Brain microvascular endothelial cell (primary cell): Measurements from ENCODE around the gene CCDC86.

ENCODE experiments used
- DNase-seq: peaks from one replicate; pipeline ENCODE4 v3.0.0-alpha.2; 2020
- H3K27ac ChIP-seq: fragments of 250-450 bp; sonication (Bioruptor Pico); 2 replicates; pipeline ENCODE4 v1.5.1; 2020; ENCODE audit warnings: mild to moderate bottlenecking, moderate library complexity
- H3K27me3 ChIP-seq: fragments of 250-450 bp; sonication (Bioruptor Pico); replicated peaks from 2 replicates; pipeline ENCODE4 v1.5.1; 2020; ENCODE audit warnings: mild to moderate bottlenecking
- H3K36me3 ChIP-seq: fragments of 250-450 bp; sonication (Bioruptor Pico); replicated peaks from 2 replicates; pipeline ENCODE4 v1.5.1; 2020; ENCODE audit warnings: mild to moderate bottlenecking
- H3K4me3 ChIP-seq: 2 replicates; pipeline ENCODE4 v1.5.1; 2011; ENCODE audit warnings: low read depth, mild to moderate bottlenecking, control low read depth, low read length, moderate library complexity
- in situ Hi-C: cut with HindIII; loops from 2 replicates; pipeline ENCODE4 v1.10.0; 2017; ENCODE audit warnings: low sequenced_read_pairs, low pct_ligation_motif_present
- TF ChIP-seq, protein P1 (sequence below): IDR thresholded peaks from 2 replicates; pipeline ENCODE4 v1.5.1; 2011; ENCODE audit warnings: low read depth, mild to moderate bottlenecking, moderate library complexity, low read length, control low read depth, inconsistent platforms; ENCODE audit errors: missing control alignments

The CCDC86 gene

DNA sequence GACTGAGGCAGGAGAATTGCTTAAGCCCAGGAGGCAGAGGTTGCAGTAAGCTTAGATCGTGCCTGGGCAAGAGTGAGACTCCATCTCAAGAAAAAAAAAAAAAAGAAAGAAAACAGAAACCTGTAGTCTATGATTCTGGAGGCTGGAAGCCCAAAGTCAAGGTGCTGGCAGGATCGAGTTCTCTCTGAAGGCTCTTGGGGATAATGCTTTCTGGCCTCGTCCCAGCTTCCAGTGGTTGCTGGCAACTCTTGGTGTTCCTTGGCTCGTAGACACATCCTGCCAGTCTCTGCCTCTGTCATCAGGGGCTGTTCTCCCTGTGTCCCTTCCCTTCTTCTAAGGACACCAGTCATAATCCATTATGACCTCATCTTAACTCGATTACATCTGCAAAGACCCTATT lies 16.8 kb upstream of the CCDC86 start:
- in situ Hi-C loops: no loop called here
- DNase-seq: no peak
- H3K27me3 ChIP-seq: no peaks in the 10 kb centered on the region
- H3K36me3 ChIP-seq: no peaks in the 10 kb centered on the region
- no peak overlapping the region for H3K4me3 ChIP-seq
- H3K27ac ChIP-seq: no peak overlapping the region
- TF ChIP-seq, protein P1, sequence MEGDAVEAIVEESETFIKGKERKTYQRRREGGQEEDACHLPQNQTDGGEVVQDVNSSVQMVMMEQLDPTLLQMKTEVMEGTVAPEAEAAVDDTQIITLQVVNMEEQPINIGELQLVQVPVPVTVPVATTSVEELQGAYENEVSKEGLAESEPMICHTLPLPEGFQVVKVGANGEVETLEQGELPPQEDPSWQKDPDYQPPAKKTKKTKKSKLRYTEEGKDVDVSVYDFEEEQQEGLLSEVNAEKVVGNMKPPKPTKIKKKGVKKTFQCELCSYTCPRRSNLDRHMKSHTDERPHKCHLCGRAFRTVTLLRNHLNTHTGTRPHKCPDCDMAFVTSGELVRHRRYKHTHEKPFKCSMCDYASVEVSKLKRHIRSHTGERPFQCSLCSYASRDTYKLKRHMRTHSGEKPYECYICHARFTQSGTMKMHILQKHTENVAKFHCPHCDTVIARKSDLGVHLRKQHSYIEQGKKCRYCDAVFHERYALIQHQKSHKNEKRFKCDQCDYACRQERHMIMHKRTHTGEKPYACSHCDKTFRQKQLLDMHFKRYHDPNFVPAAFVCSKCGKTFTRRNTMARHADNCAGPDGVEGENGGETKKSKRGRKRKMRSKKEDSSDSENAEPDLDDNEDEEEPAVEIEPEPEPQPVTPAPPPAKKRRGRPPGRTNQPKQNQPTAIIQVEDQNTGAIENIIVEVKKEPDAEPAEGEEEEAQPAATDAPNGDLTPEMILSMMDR: no peak

DNA sequence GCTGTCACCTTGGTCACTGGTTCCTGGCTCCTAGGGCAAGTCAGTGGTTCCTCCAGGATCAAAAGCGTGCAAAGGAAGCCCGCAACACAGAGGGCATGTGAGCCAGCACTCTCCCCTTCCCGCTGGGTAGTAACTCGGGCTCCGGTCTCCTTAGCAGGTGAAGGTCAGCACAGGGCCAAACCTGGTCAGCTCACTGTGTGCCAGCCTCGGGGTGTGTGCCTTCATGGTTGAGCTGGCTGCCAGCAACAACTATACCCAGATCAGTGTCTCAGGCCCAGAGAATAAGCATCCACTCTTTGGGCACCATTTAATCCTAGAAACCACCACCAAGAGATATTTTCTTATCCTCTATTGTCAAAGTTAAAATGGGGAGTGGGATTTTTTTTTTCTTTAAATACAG lies 16.1 kb upstream of the CCDC86 start:
- Histone ChIP-seq H3K4me3 (no peak overlapping the region), H3K27ac (no peak overlapping the region), H3K36me3 (no peaks in the 10 kb centered on the region), H3K27me3 (no peaks in the 10 kb centered on the region)
- no peak for DNase-seq
- TF ChIP-seq, protein P1: no peak
- in situ Hi-C loops: no loop called here

DNA sequence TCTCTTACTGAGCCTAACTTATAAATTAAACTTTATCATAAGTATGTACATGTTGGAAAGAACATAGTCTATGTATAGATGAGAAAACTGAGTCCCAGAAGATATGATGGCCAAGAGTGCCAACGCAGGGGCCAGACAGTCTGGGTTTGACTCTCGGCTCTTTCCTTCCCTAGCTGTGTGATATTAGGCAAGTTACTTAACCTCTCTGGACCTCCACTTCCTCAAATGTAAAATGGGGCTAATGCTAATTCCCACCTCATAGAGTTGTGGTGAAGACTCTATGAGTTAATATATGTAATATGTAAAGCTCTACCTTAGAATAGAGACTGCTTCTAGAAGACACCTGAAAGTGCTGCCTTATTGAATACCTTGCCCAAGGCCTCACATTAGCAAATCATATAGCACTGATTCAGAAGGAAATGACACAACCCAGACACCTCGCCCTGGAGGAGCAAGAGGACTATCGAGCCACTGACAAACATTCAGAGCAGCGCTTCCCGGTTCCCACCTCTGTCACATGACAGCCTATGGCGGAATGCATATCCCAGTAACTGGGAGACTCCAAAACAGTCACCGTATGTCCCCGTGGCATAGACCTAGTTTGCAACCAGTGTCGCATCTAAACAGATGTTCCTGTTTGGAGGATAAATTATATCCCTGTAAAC lies 11.3 kb upstream of the CCDC86 start:
- H3K27ac ChIP-seq: no peak overlapping the region
- TF ChIP-seq, protein P1: no peak
- no peak overlapping the region for H3K4me3 ChIP-seq
- no peaks in the 10 kb centered on the region for H3K36me3 ChIP-seq
- H3K27me3 ChIP-seq: no peaks in the 10 kb centered on the region
- in situ Hi-C loops: no loop called here
- DNase-seq: no peak

DNA sequence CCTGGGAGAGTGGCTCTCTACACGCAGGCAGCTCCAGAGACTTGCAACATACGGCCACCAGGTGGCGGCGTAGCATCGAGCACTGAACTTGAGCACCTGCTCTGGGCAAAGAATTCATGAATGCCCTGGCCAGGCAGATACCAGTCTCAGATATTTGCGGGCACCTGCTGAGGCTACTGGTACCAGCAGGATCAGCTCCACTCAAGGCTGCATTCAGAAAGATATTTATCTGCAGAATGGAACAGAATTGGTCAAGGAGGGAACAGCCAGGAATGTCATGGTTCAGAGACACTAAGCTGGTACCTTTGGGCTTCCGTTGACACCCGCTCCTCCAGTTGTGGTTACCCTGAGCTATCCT lies 10.8 kb upstream of the CCDC86 start:
- no peak overlapping the region for H3K27ac ChIP-seq
- DNase-seq: peak; percentile 71
- H3K27me3 ChIP-seq: no peaks in the 10 kb centered on the region
- in situ Hi-C loops: no loop called here
- TF ChIP-seq, protein P1: peak; percentile 95
- no peaks in the 10 kb centered on the region for H3K36me3 ChIP-seq
- no peak overlapping the region for H3K4me3 ChIP-seq

DNA sequence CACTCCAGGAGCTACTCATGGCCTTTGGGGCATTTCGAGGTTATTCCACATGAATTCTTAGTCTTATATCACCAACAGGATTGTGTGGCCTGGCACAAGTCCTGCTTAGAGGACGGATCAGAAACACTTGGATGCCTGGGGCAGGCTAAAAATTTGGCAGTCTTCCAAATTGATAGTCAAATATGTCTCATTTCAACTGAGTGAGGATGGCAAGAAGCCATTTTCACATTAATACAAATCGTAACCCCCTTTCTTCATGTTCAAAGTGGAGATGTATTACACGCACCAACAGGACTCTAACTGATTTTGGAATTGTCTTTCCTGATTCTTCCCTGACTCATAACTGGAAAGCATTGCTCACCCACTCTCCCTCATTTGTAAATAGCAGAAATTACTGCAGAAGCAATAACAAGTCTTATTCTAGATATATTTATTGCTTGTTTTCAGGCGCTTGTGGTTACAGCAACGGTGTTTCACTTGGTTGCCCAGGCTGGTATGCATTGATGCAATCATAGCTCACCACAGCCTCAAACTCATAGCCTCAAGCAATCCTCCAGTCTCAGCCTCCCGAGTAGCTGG lies 10.3 kb upstream of the CCDC86 start:
- in situ Hi-C loops: no loop called here
- no peak for DNase-seq
- H3K27ac ChIP-seq: no peak overlapping the region
- H3K36me3 ChIP-seq: no peaks in the 10 kb centered on the region
- no peak overlapping the region for H3K4me3 ChIP-seq
- no peaks in the 10 kb centered on the region for H3K27me3 ChIP-seq
- TF ChIP-seq, protein P1: no peak
